Measurements from ENCODE around the gene THAP7.

THAP7 gene

GRCh38 chr22:20964090-20964798, 37.7 kb downstream of the THAP7 start:
- no peak for DNase-seq (ENCODE audit: low read depth in 3 of 3)

GRCh38 chr22:20963201-20964052, 38.5 kb downstream of the THAP7 start:
- no peak for DNase-seq (ENCODE audit: low read depth in 3 of 3)

GRCh38 chr22:20962491-20962945, 39.4 kb downstream of the THAP7 start:
- no peak for DNase-seq (ENCODE audit: low read depth in 3 of 3)

- no peak for DNase-seq (ENCODE audit: low read depth in 3 of 3)
Observed at GRCh38 chr22:20960609-20961008, 41.3 kb downstream of the THAP7 start.

- no peak for DNase-seq (ENCODE audit: low read depth in 3 of 3)
Observed at GRCh38 chr22:20959578-20960461, 42.1 kb downstream of the THAP7 start.

- DNase-seq (ENCODE audit: low read depth in 3 of 3) = no peak
Observed at GRCh38 chr22:20957683-20958431, 44.1 kb downstream of the THAP7 start.

- no peak for DNase-seq (ENCODE audit: low read depth in 3 of 3)
Observed at GRCh38 chr22:20957102-20957682, 44.7 kb downstream of the THAP7 start.

- DNase-seq (ENCODE audit: low read depth in 3 of 3) = no peak
Observed at GRCh38 chr22:20956258-20957101, 45.4 kb downstream of the THAP7 start.

GRCh38 chr22:20955548-20955947, 46.4 kb downstream of the THAP7 start:
- no peak for DNase-seq (ENCODE audit: low read depth in 3 of 3)

GRCh38 chr22:20953668-20954500, 48.0 kb downstream of the THAP7 start:
- DNase-seq (ENCODE audit: low read depth in 3 of 3) = no peak

- no peak for DNase-seq (ENCODE audit: low read depth in 3 of 3)
Observed at GRCh38 chr22:20953342-20953608, 48.6 kb downstream of the THAP7 start.

GRCh38 chr22:20952544-20953341, 49.2 kb downstream of the THAP7 start:
- no peak for DNase-seq (ENCODE audit: low read depth in 3 of 3)

GRCh38 chr22:20951932-20952380, 50.0 kb downstream of the THAP7 start:
- DNase-seq (ENCODE audit: low read depth in 3 of 3) = no peak

- no peak for DNase-seq (ENCODE audit: low read depth in 3 of 3)
Observed at GRCh38 chr22:20951151-20951931, 50.6 kb downstream of the THAP7 start.

GRCh38 chr22:20949698-20950183, 52.2 kb downstream of the THAP7 start:
- no peak for DNase-seq (ENCODE audit: low read depth in 3 of 3)
